IMR-90 (cell line): Measurements from ENCODE around the gene CACNA2D4. TPM values are rescaled to one million over a fixed set of nuclear protein-coding genes. Genes with fewer than 3 reads are reported as not detected.

Source experiments
- ATAC-seq: fragments of 200-7000 bp; cut with Tn5 transposase; 2 replicates; pipeline ENCODE4 v1.9.1; 2020; ENCODE audit warnings: low read depth, mild to moderate bottlenecking, moderate library complexity
- Bru-seq: library from RNA; stranded (reverse); fragments of 400-500 nt; gene quantifications from one replicate; lab custom pipeline; 2021; lab: Mats Ljungman, UMichigan
- BruChase-seq, 2 experiments: library from RNA; stranded (reverse); fragments of 400-500 nt; gene quantifications; one replicate each; lab custom pipeline; 2021; lab: Mats Ljungman, UMichigan
- BruUV-seq: library from RNA; stranded (reverse); fragments of 400-500 nt; replicated peaks from 2 replicates; lab custom pipeline; 2021; lab: Mats Ljungman, UMichigan
- CTCF ChIA-PET: fragments of 300-600 bp; formaldehyde crosslinking; extraction: SDS; loops from one replicate; lab custom pipeline; 2021; ENCODE audit warnings: antibody characterized with exemption; lab: Yijun Ruan, JAX
- POLR2A ChIA-PET: fragments of 300-600 bp; sonication (Branson Sonifier 250); formaldehyde crosslinking; loops from one replicate; lab custom pipeline; 2022; ENCODE audit warnings: antibody characterized with exemption; ENCODE audit not compliant: unreplicated experiment; lab: Charles Lee
- DNase-seq: peaks from one replicate; pipeline ENCODE4 v3.0.0; 2013
- H2AFZ ChIP-seq: replicated peaks from 2 replicates; pipeline ENCODE3; 2013; ENCODE audit warnings: low read length, mild to moderate bottlenecking; ENCODE audit not compliant: poor library complexity
- H2AK5ac ChIP-seq: 2 replicates; pipeline ENCODE4 v1.6.1; 2013; ENCODE audit warnings: low read depth, low read length, inconsistent platforms
- H2AK9ac ChIP-seq: replicated peaks from 2 replicates; pipeline ENCODE3; 2013; ENCODE audit warnings: mild to moderate bottlenecking, low read depth, low read length, moderate library complexity; ENCODE audit not compliant: poor library complexity
- H2BK120ac ChIP-seq: 2 replicates; pipeline ENCODE4 v1.6.1; 2013; ENCODE audit warnings: low read depth, low read length, inconsistent platforms
- H2BK15ac ChIP-seq: 3 replicates; pipeline ENCODE4 v1.6.1; 2013; ENCODE audit warnings: low read depth, low read length, inconsistent platforms
- H2BK20ac ChIP-seq: 2 replicates; pipeline ENCODE4 v1.6.1; 2013; ENCODE audit warnings: low read depth, mild to moderate bottlenecking, inconsistent platforms, low read length, moderate library complexity
- H2BK5ac ChIP-seq: 2 replicates; pipeline ENCODE4 v1.6.1; 2013; ENCODE audit warnings: mild to moderate bottlenecking, low read depth, low read length, inconsistent platforms; ENCODE audit not compliant: poor library complexity, severe bottlenecking
- H3K14ac ChIP-seq: replicated peaks from 2 replicates; pipeline ENCODE4 v1.6.1; 2013; ENCODE audit warnings: low read depth, low read length, inconsistent platforms
- H3K18ac ChIP-seq: 2 replicates; pipeline ENCODE4 v1.6.1; 2013; ENCODE audit warnings: low read depth, low read length, control low read depth
- H3K23ac ChIP-seq: 2 replicates; pipeline ENCODE4 v1.6.1; 2013; ENCODE audit warnings: low read depth, low read length, inconsistent platforms
- H3K27ac ChIP-seq: 2 replicates; pipeline ENCODE4 v1.5.1; 2013; ENCODE audit warnings: mild to moderate bottlenecking, control low read depth, low read length; ENCODE audit not compliant: insufficient read depth
- H3K27me3 ChIP-seq: 2 replicates; pipeline ENCODE4 v1.6.1; 2013; ENCODE audit warnings: low read length; ENCODE audit not compliant: control insufficient read depth, insufficient read depth
- H3K36me3 ChIP-seq: 2 replicates; pipeline ENCODE4 v1.6.1; 2013; ENCODE audit warnings: low read length, mixed read lengths; ENCODE audit not compliant: control insufficient read depth, insufficient read depth
- H3K4ac ChIP-seq: 2 replicates; pipeline ENCODE4 v1.6.1; 2013; ENCODE audit warnings: low read depth, low read length, inconsistent platforms
- H3K4me1 ChIP-seq: 2 replicates; pipeline ENCODE4 v1.6.1; 2013; ENCODE audit warnings: low read length, mixed read lengths; ENCODE audit not compliant: control insufficient read depth, insufficient read depth
- H3K4me2 ChIP-seq: 2 replicates; pipeline ENCODE4 v1.6.1; 2013; ENCODE audit warnings: low read depth, mild to moderate bottlenecking, control low read depth, low read length, moderate library complexity
- H3K4me3 ChIP-seq: 2 replicates; pipeline ENCODE4 v1.5.1; 2013; ENCODE audit warnings: low read depth, mild to moderate bottlenecking, control low read depth, low read length, moderate library complexity; ENCODE audit not compliant: insufficient read depth
- H3K56ac ChIP-seq: 2 replicates; pipeline ENCODE4 v1.6.1; 2013; ENCODE audit warnings: low read length, inconsistent platforms; ENCODE audit not compliant: insufficient read depth; ENCODE audit errors: extremely low read depth
- H3K79me1 ChIP-seq, 2 experiments: 2 replicates each; pipeline ENCODE4 v1.6.1; 2013; ENCODE audit warnings: low read length in 2 of 2, inconsistent platforms in 1 of 2, low read depth in 1 of 2
- H3K9ac ChIP-seq: 2 replicates; pipeline ENCODE4 v1.6.1; 2013; ENCODE audit warnings: low read depth, low read length, control low read depth
- H3K9me1 ChIP-seq: 2 replicates; pipeline ENCODE4 v1.6.1; 2013; ENCODE audit warnings: low read length, inconsistent platforms; ENCODE audit not compliant: insufficient read depth
- H3K9me3 ChIP-seq: 2 replicates; pipeline ENCODE4 v1.6.1; 2013; ENCODE audit warnings: low read length; ENCODE audit not compliant: control insufficient read depth, insufficient read depth
- H4K20me1 ChIP-seq: 2 replicates; pipeline ENCODE4 v1.6.1; 2013; ENCODE audit warnings: low read length, inconsistent platforms; ENCODE audit not compliant: insufficient read depth
- H4K5ac ChIP-seq: 2 replicates; pipeline ENCODE4 v1.6.1; 2013; ENCODE audit warnings: mild to moderate bottlenecking, low read depth, low read length, control low read depth
- H4K8ac ChIP-seq, 2 experiments: 2 replicates each; pipeline ENCODE4 v1.6.1; 2013; ENCODE audit warnings: low read depth in 2 of 2, low read length in 2 of 2, control low read depth in 1 of 2, inconsistent platforms in 1 of 2
- H4K91ac ChIP-seq: 2 replicates; pipeline ENCODE4 v1.6.1; 2013; ENCODE audit warnings: low read depth, low read length, inconsistent platforms; ENCODE audit not compliant: insufficient read depth
- BHLHE40 ChIP-seq: fragments of 150-350 bp; IDR thresholded peaks from 2 replicates; pipeline ENCODE4 v1.6.1; 2016; ENCODE audit warnings: mild to moderate bottlenecking, low read depth, low read length
- CHD1 ChIP-seq: IDR thresholded peaks from 2 replicates; pipeline ENCODE4 v1.6.1; 2012; ENCODE audit warnings: low read depth, low read length, improper control_type of control experiment
- ELK1 ChIP-seq: fragments of 150-350 bp; IDR thresholded peaks from 2 replicates; pipeline ENCODE4 v1.6.1; 2016; ENCODE audit warnings: low read depth, mild to moderate bottlenecking, low read length, moderate library complexity, borderline replicate concordance
- MAFK ChIP-seq: IDR thresholded peaks from 2 replicates; pipeline ENCODE4 v1.6.1; 2012; ENCODE audit warnings: low read depth, low read length, improper control_type of control experiment
- MAZ ChIP-seq: IDR thresholded peaks from 2 replicates; pipeline ENCODE4 v1.6.1; 2012; ENCODE audit warnings: low read depth, mild to moderate bottlenecking, low read length, improper control_type of control experiment, moderate library complexity, borderline replicate concordance
- MXI1 ChIP-seq: IDR thresholded peaks from 2 replicates; pipeline ENCODE4 v1.6.1; 2012; ENCODE audit warnings: low read depth, mild to moderate bottlenecking, low read length, moderate library complexity, borderline replicate concordance
- NFE2L2 ChIP-seq: fragments of 150-350 bp; IDR thresholded peaks from 2 replicates; pipeline ENCODE4 v1.6.1; 2016; ENCODE audit warnings: low read depth, mild to moderate bottlenecking, low read length
- RAD21 ChIP-seq: IDR thresholded peaks from 2 replicates; pipeline ENCODE4 v1.6.1; 2012; ENCODE audit warnings: low read length, improper control_type of control experiment
- RCOR1 ChIP-seq: IDR thresholded peaks from 2 replicates; pipeline ENCODE4 v1.6.1; 2012; ENCODE audit warnings: mild to moderate bottlenecking, low read length, improper control_type of control experiment; ENCODE audit not compliant: insufficient replicate concordance
- RFX5 ChIP-seq: IDR thresholded peaks from 2 replicates; pipeline ENCODE4 v1.8.0; 2012; ENCODE audit warnings: low read depth, mild to moderate bottlenecking, low read length, moderate library complexity
- WGBS, 2 experiments: methylation state at CpG; one replicate each; pipeline versions ENCODE4 v1.1.5 to v1.1.7; 2013; ENCODE audit warnings: missing lambda C conversion rate in 2 of 2; ENCODE audit not compliant: insufficient read length in 1 of 2; ENCODE audit errors: extremely low coverage in 2 of 2; 5-methylcytosine and 5-hydroxymethylcytosine counted together
- dilution Hi-C: fragments of 300-500 bp; cut with HindIII; formaldehyde crosslinking; loops from one replicate; pipeline ENCODE4 v1.14.3; 2018; ENCODE audit warnings: low sequenced_read_pairs; ENCODE audit not compliant: unreplicated experiment
- in situ Hi-C: fragments of 300-500 bp; cut with MboI; formaldehyde crosslinking; loops from 3 replicates; pipeline ENCODE4 v1.14.3; 2019; ENCODE audit warnings: low sequenced_read_pairs, inconsistent platforms, mixed read lengths
- intact Hi-C: fragments of 100-400 bp; cut with micrococcal nuclease; formaldehyde crosslinking; loops from 2 replicates; pipeline ENCODE4 v1.10.0; 2022
- long read RNA-seq: library from polyadenylated mRNA; unstranded; transcript quantifications from one replicate; pipeline ENCODE4 v2.0.0, GENCODE V29; 2021; ENCODE audit not compliant: unreplicated experiment
- polyA plus RNA-seq, 3 experiments: library from polyadenylated mRNA; depleted of rRNA; stranded (reverse); fragments of >200 nt; gene quantifications; 2 replicates each; pipeline ENCODE4 v1.2.3, GENCODE V29; 2012; ENCODE audit warnings: low replicate concordance in 1 of 3
- total RNA-seq: library from RNA; depleted of rRNA; stranded (reverse); fragments of >200 nt; gene quantifications from 2 replicates; pipeline ENCODE4 v1.2.3, GENCODE V29; 2012; rRNA removed
- TF ChIP-seq, protein P1 (sequence below): conservative IDR thresholded peaks from 2 replicates; pipeline ENCODE4 v1.5.1; 2012; ENCODE audit warnings: mild to moderate bottlenecking, low read depth, low read length, improper control_type of control experiment
- TF ChIP-seq, protein P2 (sequence below): fragments of 150-350 bp; IDR thresholded peaks from 2 replicates; pipeline ENCODE4 v1.6.1; 2017; ENCODE audit warnings: mild to moderate bottlenecking, antibody characterized with exemption, low read length, low read depth

Gene CACNA2D4
- total RNA-seq (0.18 and 0.28 TPM in 2 replicates), polyA plus RNA-seq (2012; rRNA removed) (0.22 and 0.65 TPM in 2 replicates), Bru-seq, nascent RNA (percentile 3 among the genes with signal in this experiment), BruChase-seq, experiment 1, labeled RNA remaining after a 6-hour chase (percentile 2 among the genes with signal in this experiment), BruChase-seq, experiment 2, labeled RNA remaining after a 2-hour chase (percentile 4 among the genes with signal in this experiment)
- 0.41 and 0.58 TPM in 2 replicates for polyA plus RNA-seq (2012; cell fraction: cytosol; rRNA removed)
- 1.8 and 3.6 TPM in 2 replicates for polyA plus RNA-seq (2012; cell fraction: nucleus; rRNA removed; ENCODE audit: low replicate concordance)
- long read RNA-seq, result 0 reads

- CTCF ChIA-PET, result no interaction called here
- no peak within 1 kb of the TSS for H3K4ac ChIP-seq
- no peak within 1 kb of the TSS for H2AFZ ChIP-seq
Observed at GRCh38 chr12:1918081-1918883, at the start of gene CACNA2D4. Gene CACNA2D4 (minus strand): TSS chr12:1918652. CDS start chr12:1918473, 179 bp downstream.

More at GRCh38 chr12:1918081-1918883, at the start of gene CACNA2D4:
- Histone ChIP-seq H3K27ac (no peak within 1 kb of the TSS), H3K36me3 (no peaks in the 10 kb centered on the region), H3K9ac (no peak within 1 kb of the TSS), H3K56ac (no peak within 1 kb of the TSS), H3K9me3 (no peaks in the 10 kb centered on the region), H3K18ac (no peak within 1 kb of the TSS), H3K4me1 (no peaks in the 10 kb centered on the region), H4K5ac (no peak within 1 kb of the TSS), H3K4me2 (no peak within 1 kb of the TSS), H2AK5ac (no peak within 1 kb of the TSS), H2BK5ac (no peak within 1 kb of the TSS), H2BK120ac (no peak within 1 kb of the TSS), H3K79me1 (no peaks in the 10 kb centered on the region), H3K9me1 (no peaks in the 10 kb centered on the region), H2BK15ac (no peak within 1 kb of the TSS), H3K4me3 (no peak within 1 kb of the TSS), H2AK9ac (no peak within 1 kb of the TSS), H4K91ac (no peak within 1 kb of the TSS), H3K23ac (no peak within 1 kb of the TSS), H4K8ac (no peak within 1 kb of the TSS), H4K20me1 (no peaks in the 10 kb centered on the region), H3K14ac (no peak within 1 kb of the TSS), H2BK20ac (no peak within 1 kb of the TSS), H3K27me3 (peaks cover 69% of the 10 kb centered on the region)
- DNase-seq, result no peak
- TF ChIP-seq RAD21 (no peak), BHLHE40 (no peak), MAZ (no peak), NFE2L2 (no peak), ELK1 (no peak), CHD1 (no peak), RFX5 (no peak), MAFK (no peak), RCOR1 (no peak), MXI1 (no peak)
- TF ChIP-seq, protein P1, sequence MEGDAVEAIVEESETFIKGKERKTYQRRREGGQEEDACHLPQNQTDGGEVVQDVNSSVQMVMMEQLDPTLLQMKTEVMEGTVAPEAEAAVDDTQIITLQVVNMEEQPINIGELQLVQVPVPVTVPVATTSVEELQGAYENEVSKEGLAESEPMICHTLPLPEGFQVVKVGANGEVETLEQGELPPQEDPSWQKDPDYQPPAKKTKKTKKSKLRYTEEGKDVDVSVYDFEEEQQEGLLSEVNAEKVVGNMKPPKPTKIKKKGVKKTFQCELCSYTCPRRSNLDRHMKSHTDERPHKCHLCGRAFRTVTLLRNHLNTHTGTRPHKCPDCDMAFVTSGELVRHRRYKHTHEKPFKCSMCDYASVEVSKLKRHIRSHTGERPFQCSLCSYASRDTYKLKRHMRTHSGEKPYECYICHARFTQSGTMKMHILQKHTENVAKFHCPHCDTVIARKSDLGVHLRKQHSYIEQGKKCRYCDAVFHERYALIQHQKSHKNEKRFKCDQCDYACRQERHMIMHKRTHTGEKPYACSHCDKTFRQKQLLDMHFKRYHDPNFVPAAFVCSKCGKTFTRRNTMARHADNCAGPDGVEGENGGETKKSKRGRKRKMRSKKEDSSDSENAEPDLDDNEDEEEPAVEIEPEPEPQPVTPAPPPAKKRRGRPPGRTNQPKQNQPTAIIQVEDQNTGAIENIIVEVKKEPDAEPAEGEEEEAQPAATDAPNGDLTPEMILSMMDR, result no peak
- TF ChIP-seq, protein P2, sequence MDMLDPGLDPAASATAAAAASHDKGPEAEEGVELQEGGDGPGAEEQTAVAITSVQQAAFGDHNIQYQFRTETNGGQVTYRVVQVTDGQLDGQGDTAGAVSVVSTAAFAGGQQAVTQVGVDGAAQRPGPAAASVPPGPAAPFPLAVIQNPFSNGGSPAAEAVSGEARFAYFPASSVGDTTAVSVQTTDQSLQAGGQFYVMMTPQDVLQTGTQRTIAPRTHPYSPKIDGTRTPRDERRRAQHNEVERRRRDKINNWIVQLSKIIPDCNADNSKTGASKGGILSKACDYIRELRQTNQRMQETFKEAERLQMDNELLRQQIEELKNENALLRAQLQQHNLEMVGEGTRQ, result no peak
- intact Hi-C loops (no loop called here), in situ Hi-C loops (no loop called here), dilution Hi-C loops (no loop called here)
- ATAC-seq, result no peak
- 53% methylated on average over 4 of the region's 18 CpGs; no CpG with 5 or more reads in 1 of the 2 experiments for WGBS, 2 experiments
- no TSS peak for BruUV-seq
- POLR2A ChIA-PET, result no interaction called here
